WERI-Rb-1 (cell line): ENCODE measurements around the gene PDE3B.
"Not testable (repeated sequence)": the region's sequence is repeated elsewhere in the genome, so short reads cannot be mapped to it uniquely, and the experiment has no call there.

Source experiments
- DNase-seq: peaks from one replicate; pipeline ENCODE4 v3.0.0-alpha.2; 2020
- H3K27ac ChIP-seq: fragments of 250-450 bp; sonication (Bioruptor Pico); 2 replicates; pipeline ENCODE4 v1.5.1; 2020; ENCODE audit warnings: mild to moderate bottlenecking, moderate library complexity
- H3K27me3 ChIP-seq: fragments of 250-450 bp; sonication (Bioruptor Pico); 2 replicates; pipeline ENCODE4 v1.5.1; 2021; ENCODE audit warnings: mild to moderate bottlenecking, low read depth, moderate library complexity; ENCODE audit not compliant: insufficient read depth, severe bottlenecking
- H3K36me3 ChIP-seq: fragments of 250-450 bp; sonication (Bioruptor Pico); 2 replicates; pipeline ENCODE4 v1.5.1; 2020; ENCODE audit warnings: mild to moderate bottlenecking, moderate library complexity
- H3K4me3 ChIP-seq: 2 replicates; pipeline ENCODE4 v1.5.1; 2011; ENCODE audit warnings: low read depth, mild to moderate bottlenecking, control low read depth, low read length
- H3K9me3 ChIP-seq: fragments of 250-450 bp; sonication (Bioruptor Pico); 2 replicates; pipeline ENCODE4 v1.5.1; 2021; ENCODE audit warnings: mild to moderate bottlenecking, moderate library complexity; ENCODE audit not compliant: severe bottlenecking
- CTCF ChIP-seq: IDR thresholded peaks from 2 replicates; pipeline ENCODE4 v1.5.1; 2011; ENCODE audit warnings: low read depth, mild to moderate bottlenecking, control low read depth, inconsistent platforms, low read length

Gene PDE3B

GRCh38 chr11:14623036-14623435 is 20.6 kb upstream of the PDE3B start:
- no peaks in the 10 kb centered on the region for H3K36me3 ChIP-seq
- H3K4me3 ChIP-seq, result no peak overlapping the region
- H3K9me3 ChIP-seq, result no peaks in the 10 kb centered on the region
- no peak overlapping the region for H3K27ac ChIP-seq
- no peak for TF ChIP-seq CTCF
- no peak for DNase-seq
- H3K27me3 ChIP-seq, result no peaks in the 10 kb centered on the region

- Histone ChIP-seq H3K27ac (no peak overlapping the region), H3K4me3 (no peak overlapping the region)
- no peak for DNase-seq
Measured at GRCh38 chr11:14625586-14626205, 17.9 kb upstream of the PDE3B start.

GRCh38 chr11:14626650-14627049 is 17.0 kb upstream of the PDE3B start:
- Histone ChIP-seq H3K9me3 (no peaks in the 10 kb centered on the region), H3K36me3 (no peaks in the 10 kb centered on the region), H3K4me3 (no peak overlapping the region), H3K27me3 (no peaks in the 10 kb centered on the region), H3K27ac (no peak overlapping the region)
- no peak for DNase-seq
- TF ChIP-seq CTCF, result no peak

More at GRCh38 chr11:14625586-14626205, 17.9 kb upstream of the PDE3B start:
- H3K9me3 ChIP-seq, result no peaks in the 10 kb centered on the region
- H3K27me3 ChIP-seq, result no peaks in the 10 kb centered on the region
- no peak for TF ChIP-seq CTCF
- H3K36me3 ChIP-seq, result no peaks in the 10 kb centered on the region

GRCh38 chr11:14633506-14634224 is 9.9 kb upstream of the PDE3B start:
- H3K9me3 ChIP-seq, result not testable (repeated sequence)

GRCh38 chr11:14634813-14635212 is 8.8 kb upstream of the PDE3B start:
- DNase-seq, result no peak
- H3K36me3 ChIP-seq, result no peaks in the 10 kb centered on the region
- H3K9me3 ChIP-seq, result no peaks in the 10 kb centered on the region
- no peaks in the 10 kb centered on the region for H3K27me3 ChIP-seq
- H3K27ac ChIP-seq, result no peak overlapping the region
- no peak for TF ChIP-seq CTCF
- H3K4me3 ChIP-seq, result no peak overlapping the region

More at GRCh38 chr11:14633506-14634224, 9.9 kb upstream of the PDE3B start:
- not testable (repeated sequence) for H3K27me3 ChIP-seq, H3K36me3 ChIP-seq, H3K4me3 ChIP-seq, H3K27ac ChIP-seq, DNase-seq

- Histone ChIP-seq H3K4me3 (no peak overlapping the region), H3K27me3 (no peaks in the 10 kb centered on the region), H3K36me3 (no peaks in the 10 kb centered on the region), H3K9me3 (no peaks in the 10 kb centered on the region), H3K27ac (no peak overlapping the region)
- DNase-seq, result no peak
- no peak for TF ChIP-seq CTCF
Measured at GRCh38 chr11:14635546-14635945, 8.1 kb upstream of the PDE3B start.
